MCF 10A (cell line): ENCODE data around the gene CRADD. TPM values are rescaled to one million over a fixed set of nuclear protein-coding genes. Genes with fewer than 3 reads are reported as not detected.

Experiments used
- BruUV-seq: library from RNA; stranded (reverse); fragments of 400-500 nt; replicated peaks from 2 replicates; lab custom pipeline; 2021; lab: Mats Ljungman, UMichigan
- CTCF ChIA-PET: fragments of 300-600 bp; sonication (Branson Sonifier 250); formaldehyde crosslinking; extraction: SDS; loops from one replicate; lab custom pipeline; 2021; ENCODE audit warnings: antibody characterized with exemption, inconsistent platforms; lab: Yijun Ruan, JAX
- POLR2A ChIA-PET: fragments of 300-600, 350-650 bp; sonication (Branson Sonifier 250); formaldehyde crosslinking; extraction: SDS; loops from one replicate; lab custom pipeline; 2020; ENCODE audit warnings: antibody characterized with exemption, inconsistent platforms; lab: Yijun Ruan, JAX
- DNase-seq: peaks from one replicate; pipeline ENCODE4 v3.0.0-alpha.2; 2018; ENCODE audit not compliant: unreplicated experiment
- H3K27ac Mint-ChIP-seq: one replicate; pipeline ENCODE4 v1.8.0; 2022; ENCODE audit warnings: mild to moderate bottlenecking, low read depth, mixed read lengths; ENCODE audit not compliant: unreplicated experiment
- H3K27me3 Mint-ChIP-seq: one replicate; pipeline ENCODE4 v1.8.0; 2022; ENCODE audit warnings: mixed read lengths; ENCODE audit not compliant: insufficient read depth, unreplicated experiment
- H3K36me3 Mint-ChIP-seq: one replicate; pipeline ENCODE4 v1.8.0; 2022; ENCODE audit warnings: mild to moderate bottlenecking, moderate library complexity, mixed read lengths; ENCODE audit not compliant: insufficient read depth, unreplicated experiment
- H3K4me1 Mint-ChIP-seq: one replicate; pipeline ENCODE4 v1.8.0; 2022; ENCODE audit warnings: mixed read lengths; ENCODE audit not compliant: insufficient read depth, unreplicated experiment
- H3K4me3 Mint-ChIP-seq: one replicate; pipeline ENCODE4 v1.8.0; 2022; ENCODE audit warnings: mild to moderate bottlenecking, moderate library complexity, mixed read lengths; ENCODE audit not compliant: unreplicated experiment
- H3K9me3 Mint-ChIP-seq: one replicate; pipeline ENCODE4 v1.8.0; 2022; ENCODE audit warnings: mixed read lengths; ENCODE audit not compliant: unreplicated experiment
- CTCF ChIP-seq: fragments of 200-600 bp; IDR thresholded peaks from one replicate; pipeline ENCODE4 v1.8.0; 2022; ENCODE audit warnings: antibody characterized with exemption, mild to moderate bottlenecking; ENCODE audit not compliant: unreplicated experiment
- intact Hi-C: fragments of 100-400 bp; cut with micrococcal nuclease; formaldehyde crosslinking; loops from 2 replicates; pipeline ENCODE4 v1.14.1; 2022
- total RNA-seq: library from RNA; stranded (reverse); gene quantifications from 2 replicates; pipeline ENCODE4 v1.2.3, GENCODE V29; 2022

CRADD gene
- total RNA-seq, 1 experiment from 2014 or later = 15.4 TPM

DNA sequence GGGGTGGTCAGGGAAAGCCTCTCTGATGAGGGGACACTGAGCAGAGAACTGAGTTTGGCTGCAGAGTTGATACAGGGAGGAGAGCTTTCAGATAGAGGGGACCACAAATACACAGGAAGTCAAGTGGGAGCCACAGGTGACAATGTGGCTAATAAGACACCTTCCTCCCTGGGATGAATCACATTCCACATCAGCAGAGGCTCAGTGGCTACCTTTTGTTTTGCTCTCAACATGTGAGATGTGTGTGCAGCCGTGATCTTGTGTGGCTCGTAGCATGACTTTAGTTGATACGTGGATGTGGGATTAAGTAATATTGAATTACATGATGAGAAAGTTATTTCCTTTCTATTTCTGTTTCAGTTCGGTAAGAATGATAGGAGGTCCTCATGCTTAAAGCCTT lies 7.5 kb downstream of the CRADD start:
- no TSS peak for BruUV-seq
- Mint-ChIP-seq H3K4me1 (no peaks in the 10 kb centered on the region), H3K9me3 (no peaks in the 10 kb centered on the region), H3K4me3 (no peak overlapping the region), H3K36me3 (peaks cover 4% of the 10 kb centered on the region), H3K27ac (no peak overlapping the region), H3K27me3 (no peaks in the 10 kb centered on the region)
- DNase-seq = no peak
- intact Hi-C loops = no loop called here
- ChIA-PET POLR2A (interaction anchor here (0.7 kb wide), 1 partner anchor 9 kb away, joined by 3 read pairs; no protein-coding TSS in a partner anchor), CTCF (no interaction called here)
- no peak for TF ChIP-seq CTCF

GRCh38 chr12:93686572-93687356 lies 9.6 kb downstream of the CRADD start:
- no peaks in the 10 kb centered on the region for H3K27me3 Mint-ChIP-seq
- TF ChIP-seq CTCF = no peak
- no peak overlapping the region for H3K4me3 Mint-ChIP-seq
- no peaks in the 10 kb centered on the region for H3K9me3 Mint-ChIP-seq
- no peaks in the 10 kb centered on the region for H3K36me3 Mint-ChIP-seq
- no TSS peak for BruUV-seq
- POLR2A ChIA-PET = interaction anchor here (0.6 to 1.3 kb wide), 3 partner anchors 10 to 95 kb away, joined by 3 to 5 read pairs (median 3); partner anchors contain the start of gene CRADD
- H3K27ac Mint-ChIP-seq = no peak overlapping the region
- CTCF ChIA-PET = interaction anchor here (0.7 kb wide), 1 partner anchor 55 kb away, joined by 3 read pairs; no protein-coding TSS in a partner anchor
- intact Hi-C loops = no loop called here
- H3K4me1 Mint-ChIP-seq = no peaks in the 10 kb centered on the region
- DNase-seq = no peak

GRCh38 chr12:93689076-93689834 lies 12.1 kb downstream of the CRADD start:
- no peak for DNase-seq
- Mint-ChIP-seq H3K9me3 (no peaks in the 10 kb centered on the region), H3K27me3 (no peaks in the 10 kb centered on the region), H3K4me1 (no peaks in the 10 kb centered on the region), H3K4me3 (no peak overlapping the region), H3K27ac (no peak overlapping the region), H3K36me3 (peaks cover 6% of the 10 kb centered on the region)
- no TSS peak for BruUV-seq
- ChIA-PET POLR2A (no interaction called here), CTCF (interaction anchor here (0.6 to 1.3 kb wide), 3 partner anchors 9 to 186 kb away, joined by 3 to 6 read pairs (median 3); no protein-coding TSS in a partner anchor)
- intact Hi-C loops = no loop called here
- TF ChIP-seq CTCF = no peak

DNA sequence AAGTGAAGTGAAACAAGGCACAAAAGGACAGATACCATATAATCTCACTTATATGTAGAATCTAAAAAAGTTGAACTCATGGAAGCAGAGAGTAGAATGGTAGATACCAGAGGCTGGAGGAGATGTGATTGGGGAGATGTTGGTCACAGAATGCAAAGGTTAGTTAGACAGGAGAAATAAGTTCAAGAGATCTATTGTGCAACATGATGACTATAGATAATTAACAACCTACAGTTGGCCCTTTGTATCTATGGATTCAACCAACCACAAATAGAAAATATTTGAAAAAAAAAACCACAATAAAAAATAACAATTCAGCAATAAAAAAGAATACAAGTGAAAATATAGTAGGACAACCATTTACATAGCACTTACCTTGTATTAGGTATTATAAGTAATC lies 19.3 kb downstream of the CRADD start:
- ChIA-PET POLR2A (no interaction called here), CTCF (no interaction called here)

More for the DNA sequence above, 19.3 kb downstream of the CRADD start:
- no peak for DNase-seq
- BruUV-seq = no TSS peak
- no peaks in the 10 kb centered on the region for H3K9me3 Mint-ChIP-seq
- intact Hi-C loops = no loop called here
- peaks cover 6% of the 10 kb centered on the region for H3K36me3 Mint-ChIP-seq
- TF ChIP-seq CTCF = no peak
- H3K4me3 Mint-ChIP-seq = no peak overlapping the region
- peaks cover 12% of the 10 kb centered on the region for H3K4me1 Mint-ChIP-seq
- no peak overlapping the region for H3K27ac Mint-ChIP-seq
- no peaks in the 10 kb centered on the region for H3K27me3 Mint-ChIP-seq
